Activated effector memory CD4-positive, alpha-beta T cell treated with Interleukin-2 at 50 U/mL for 16 hours (primary cell): ENCODE data around the gene NUDT9.
"Not testable (repeated sequence)": the region's sequence is repeated elsewhere in the genome, so short reads cannot be mapped to it uniquely, and the experiment has no call there.

Source experiments
- DNase-seq: peaks from one replicate; pipeline ENCODE4 v3.0.0-alpha.2; 2020

Gene NUDT9

GRCh38 chr4:87422104-87423052 is at the start of gene NUDT9:
NUDT9 (plus strand) TSS chr4:87422573; CDS start chr4:87422906, 333 bp downstream.
- DNase-seq = peak; percentile 77

- no peak for DNase-seq
These were observed 46.6 kb upstream of the NUDT9 start for GRCh38 chr4:87375719-87376291.

GRCh38 chr4:87377816-87378215 is 44.6 kb upstream of the NUDT9 start:
- no peak for DNase-seq

GRCh38 chr4:87382116-87382515 is 40.3 kb upstream of the NUDT9 start:
- DNase-seq = no peak

- no peak for DNase-seq
These were observed 39.4 kb upstream of the NUDT9 start for GRCh38 chr4:87382931-87383330.

- not testable (repeated sequence) for DNase-seq
These were observed 37.8 kb upstream of the NUDT9 start for GRCh38 chr4:87384466-87385132.

- DNase-seq = no peak
These were observed 35.1 kb upstream of the NUDT9 start for GRCh38 chr4:87387237-87387636.

GRCh38 chr4:87388901-87389300 is 33.5 kb upstream of the NUDT9 start:
- DNase-seq = no peak

GRCh38 chr4:87390055-87390454 is 32.3 kb upstream of the NUDT9 start:
- not testable (repeated sequence) for DNase-seq

GRCh38 chr4:87390551-87390890 is 31.9 kb upstream of the NUDT9 start:
- DNase-seq = no peak

- DNase-seq = peak; percentile 76
These were observed 31.3 kb upstream of the NUDT9 start, which contains the start of gene HSD17B11 for GRCh38 chr4:87390891-87391575. HSD17B11 (minus strand) TSS chr4:87391188; CDS start chr4:87391070, 118 bp downstream.

GRCh38 chr4:87391576-87392054 is 30.8 kb upstream of the NUDT9 start:
- DNase-seq = no peak

- no peak for DNase-seq
These were observed 30.2 kb upstream of the NUDT9 start for GRCh38 chr4:87392183-87392582.

GRCh38 chr4:87395073-87395472 is 27.3 kb upstream of the NUDT9 start:
- DNase-seq = not testable (repeated sequence)

- DNase-seq = not testable (repeated sequence)
These were observed 26.5 kb upstream of the NUDT9 start for GRCh38 chr4:87395851-87396250.

- no peak for DNase-seq
These were observed 23.2 kb upstream of the NUDT9 start for GRCh38 chr4:87399148-87399547.

- no peak for DNase-seq
These were observed 22.4 kb upstream of the NUDT9 start for GRCh38 chr4:87399954-87400353.

- DNase-seq = not testable (repeated sequence)
These were observed 18.6 kb upstream of the NUDT9 start for GRCh38 chr4:87403732-87404131.

- DNase-seq = no peak
These were observed 17.1 kb upstream of the NUDT9 start for GRCh38 chr4:87405211-87405820.

- DNase-seq = no peak
These were observed 15.9 kb upstream of the NUDT9 start for GRCh38 chr4:87406462-87406861.

- not testable (repeated sequence) for DNase-seq
These were observed 15.5 kb upstream of the NUDT9 start for GRCh38 chr4:87406902-87407301.

- no peak for DNase-seq
These were observed 12.9 kb upstream of the NUDT9 start for GRCh38 chr4:87409420-87409939.
